Cardiac fibroblast (primary cell): ENCODE measurements around the gene CCL15.
"Not testable (repeated sequence)": the region's sequence is repeated elsewhere in the genome, so short reads cannot be mapped to it uniquely, and the experiment has no call there.

Source experiments
- DNase-seq, 2 donors: peaks; one replicate each; pipeline versions ENCODE4 v3.0.0 to v3.0.0-alpha.2; 2010; ENCODE audit warnings: low read depth in 2 of 2
- H3K4me3 ChIP-seq, 2 donors: replicated peaks in 1 of 2; 1 replicate in 1 of 2; 2 replicates in 1 of 2; pipeline ENCODE4 v1.5.1; 2011; ENCODE audit warnings: low read depth in 2 of 2, low read length in 2 of 2, mild to moderate bottlenecking in 2 of 2, moderate library complexity in 1 of 2
- CTCF ChIP-seq: IDR thresholded peaks from one replicate; pipeline ENCODE4 v1.5.1; 2011; ENCODE audit warnings: low read depth, mild to moderate bottlenecking, low read length, inconsistent platforms

Gene CCL15

GRCh38 chr17:35998018-35998545 is 3.3 kb downstream of the CCL15 start:
- no peak overlapping the region for H3K4me3 ChIP-seq
- no peak for TF ChIP-seq CTCF
- no peak for DNase-seq

GRCh38 chr17:35995346-35995745 is 6.0 kb downstream of the CCL15 start:
- not testable (repeated sequence) for H3K4me3 ChIP-seq, DNase-seq

GRCh38 chr17:35991075-35991474 is 10.3 kb downstream of the CCL15 start:
- no peak for DNase-seq
- H3K4me3 ChIP-seq, result no peak overlapping the region
- TF ChIP-seq CTCF, result no peak

- no peak for TF ChIP-seq CTCF
- no peak for DNase-seq
Observed at GRCh38 chr17:35988164-35988563, 13.2 kb downstream of the CCL15 start.

GRCh38 chr17:35986643-35987042 is 14.7 kb downstream of the CCL15 start, which contains the start of gene CCL14:
Gene CCL14 (minus strand): TSS chr17:35986729. CDS start chr17:35986649, 80 bp downstream.
- DNase-seq, result no peak
- no peak within 1 kb of the TSS for H3K4me3 ChIP-seq
- TF ChIP-seq CTCF, result no peak

More at GRCh38 chr17:35988164-35988563, 13.2 kb downstream of the CCL15 start:
- no peak overlapping the region for H3K4me3 ChIP-seq

GRCh38 chr17:35984140-35984539 is 17.2 kb downstream of the CCL15 start:
- no peak for DNase-seq
- no peak for TF ChIP-seq CTCF

GRCh38 chr17:35982409-35983191 is 18.8 kb downstream of the CCL15 start:
- no peak overlapping the region for H3K4me3 ChIP-seq
- TF ChIP-seq CTCF, result no peak
- no peak for DNase-seq

More at GRCh38 chr17:35984140-35984539, 17.2 kb downstream of the CCL15 start:
- no peak overlapping the region for H3K4me3 ChIP-seq
